Smooth muscle cell (in vitro differentiated cells): Measurements from ENCODE around the gene RBCK1. TPM values are rescaled to one million over a fixed set of nuclear protein-coding genes. Genes with fewer than 3 reads are reported as not detected.

ENCODE experiments used
- DNase-seq: peaks from one replicate; lab custom pipeline; 2025; ENCODE audit not compliant: unreplicated experiment; lab: John Stamatoyannopoulos, UW
- H2AFZ ChIP-seq: fragments of 200-600 bp; sonication (generic); 2 replicates; pipeline ENCODE4 v1.6.0; 2016; ENCODE audit warnings: antibody characterized with exemption, low read depth, mild to moderate bottlenecking
- H3F3A ChIP-seq: fragments of 200-600 bp; sonication (generic); 2 replicates; pipeline ENCODE4 v1.6.0; 2017; ENCODE audit warnings: antibody characterized with exemption, low read depth
- H3K27ac ChIP-seq: fragments of 200-600 bp; sonication (generic); 2 replicates; pipeline ENCODE4 v1.5.1; 2016; ENCODE audit warnings: low read depth, mild to moderate bottlenecking
- H3K27me3 ChIP-seq: fragments of 200-600 bp; sonication (generic); 2 replicates; pipeline ENCODE4 v1.6.1; 2016; ENCODE audit warnings: low read depth, mild to moderate bottlenecking
- H3K36me3 ChIP-seq: fragments of 200-600 bp; sonication (generic); 2 replicates; pipeline ENCODE4 v1.5.1; 2016; ENCODE audit warnings: low read depth
- H3K4me1 ChIP-seq: fragments of 200-600 bp; sonication (generic); 2 replicates; pipeline ENCODE4 v1.5.1; 2016; ENCODE audit warnings: low read depth
- H3K4me2 ChIP-seq: fragments of 200-600 bp; sonication (generic); 2 replicates; pipeline ENCODE4 v1.6.0; 2016; ENCODE audit warnings: mild to moderate bottlenecking
- H3K4me3 ChIP-seq: fragments of 200-600 bp; sonication (generic); 2 replicates; pipeline ENCODE4 v1.5.1; 2016; ENCODE audit warnings: mild to moderate bottlenecking
- H3K79me2 ChIP-seq: fragments of 200-600 bp; sonication (generic); 2 replicates; pipeline ENCODE4 v1.6.0; 2016; ENCODE audit warnings: low read depth, mild to moderate bottlenecking
- H3K9ac ChIP-seq: fragments of 200-600 bp; sonication (generic); 2 replicates; pipeline ENCODE4 v1.6.0; 2016; ENCODE audit warnings: low read depth
- H3K9me3 ChIP-seq: fragments of 200-600 bp; sonication (generic); replicated peaks from 2 replicates; pipeline ENCODE4 v1.5.1; 2016; ENCODE audit warnings: low read depth
- H4K20me1 ChIP-seq: fragments of 200-600 bp; sonication (generic); 2 replicates; pipeline ENCODE4 v1.6.0; 2016; ENCODE audit warnings: low read depth
- WGBS: methylation state at CpG from one replicate; pipeline ENCODE4 v1.1.7; 2016; ENCODE audit warnings: low lambda C conversion rate; 5-methylcytosine and 5-hydroxymethylcytosine counted together
- polyA plus RNA-seq: library from polyadenylated mRNA; unstranded; fragments of >200 nt; fragmentation: Nextera tagmentation; extraction: Ambion mirVana; gene quantifications from 2 replicates; pipeline ENCODE4 v1.2.1, GENCODE V29; 2016
- total RNA-seq: library from RNA; depleted of rRNA; stranded (reverse); fragments of >200 nt; gene quantifications from 2 replicates; pipeline ENCODE4 v1.2.3, GENCODE V29; 2014
- TF ChIP-seq, protein P1 (sequence below): fragments of 200-600 bp; sonication (generic); IDR thresholded peaks from 2 replicates; pipeline ENCODE4 v1.5.1; 2017; ENCODE audit warnings: borderline replicate concordance, mild to moderate bottlenecking, antibody characterized with exemption; ENCODE audit not compliant: insufficient read depth, poor library complexity, severe bottlenecking

RBCK1 gene
- total and polyA plus RNA-seq, 2 experiments from 2014 or later, result 43.0 to 53.9 TPM

GRCh38 chr20:380763-381580 lies 27.1 kb upstream of the RBCK1 start:
- Histone ChIP-seq H3K27me3 (no peaks in the 10 kb centered on the region), H2AFZ (peak overlapping the region; percentile 23), H3K4me3 (peak overlapping the region; percentile 50), H3K9ac (peak overlapping the region; percentile 37), H3K27ac (no peak overlapping the region), H3K9me3 (no peaks in the 10 kb centered on the region), H4K20me1 (peaks cover 26% of the 10 kb centered on the region), H3K4me2 (peak overlapping the region; percentile 94), H3F3A (peaks cover 17% of the 10 kb centered on the region), H3K4me1 (no peaks in the 10 kb centered on the region), H3K79me2 (peaks cover 27% of the 10 kb centered on the region), H3K36me3 (no peaks in the 10 kb centered on the region)
- no peak for DNase-seq
- under 1% methylated on average over 63 of the region's 93 CpGs for WGBS
- TF ChIP-seq, protein P1, sequence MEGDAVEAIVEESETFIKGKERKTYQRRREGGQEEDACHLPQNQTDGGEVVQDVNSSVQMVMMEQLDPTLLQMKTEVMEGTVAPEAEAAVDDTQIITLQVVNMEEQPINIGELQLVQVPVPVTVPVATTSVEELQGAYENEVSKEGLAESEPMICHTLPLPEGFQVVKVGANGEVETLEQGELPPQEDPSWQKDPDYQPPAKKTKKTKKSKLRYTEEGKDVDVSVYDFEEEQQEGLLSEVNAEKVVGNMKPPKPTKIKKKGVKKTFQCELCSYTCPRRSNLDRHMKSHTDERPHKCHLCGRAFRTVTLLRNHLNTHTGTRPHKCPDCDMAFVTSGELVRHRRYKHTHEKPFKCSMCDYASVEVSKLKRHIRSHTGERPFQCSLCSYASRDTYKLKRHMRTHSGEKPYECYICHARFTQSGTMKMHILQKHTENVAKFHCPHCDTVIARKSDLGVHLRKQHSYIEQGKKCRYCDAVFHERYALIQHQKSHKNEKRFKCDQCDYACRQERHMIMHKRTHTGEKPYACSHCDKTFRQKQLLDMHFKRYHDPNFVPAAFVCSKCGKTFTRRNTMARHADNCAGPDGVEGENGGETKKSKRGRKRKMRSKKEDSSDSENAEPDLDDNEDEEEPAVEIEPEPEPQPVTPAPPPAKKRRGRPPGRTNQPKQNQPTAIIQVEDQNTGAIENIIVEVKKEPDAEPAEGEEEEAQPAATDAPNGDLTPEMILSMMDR, result no peak

GRCh38 chr20:381581-382290 lies 26.4 kb upstream of the RBCK1 start:
- TF ChIP-seq, protein P1, result no peak
- Histone ChIP-seq H3K27ac (peak overlapping the region; percentile 12), H3F3A (peaks cover 11% of the 10 kb centered on the region)

GRCh38 chr20:382291-383115 lies 25.6 kb upstream of the RBCK1 start:
- H3K9me3 ChIP-seq, result no peaks in the 10 kb centered on the region
- H3K9ac ChIP-seq, result no peak overlapping the region
- DNase-seq, result no peak
- H2AFZ ChIP-seq, result no peak overlapping the region
- H4K20me1 ChIP-seq, result peaks cover 26% of the 10 kb centered on the region
- H3F3A ChIP-seq, result peaks cover 8% of the 10 kb centered on the region
- TF ChIP-seq, protein P1, result no peak
- H3K4me1 ChIP-seq, result no peaks in the 10 kb centered on the region
- peak overlapping the region; percentile 94 for H3K4me2 ChIP-seq
- 55% methylated on average over 8 of the region's 8 CpGs for WGBS
- H3K27me3 ChIP-seq, result no peaks in the 10 kb centered on the region
- peaks cover 41% of the 10 kb centered on the region for H3K79me2 ChIP-seq
- no peaks in the 10 kb centered on the region for H3K36me3 ChIP-seq
- peak overlapping the region; percentile 50 for H3K4me3 ChIP-seq
- H3K27ac ChIP-seq, result peak overlapping the region; percentile 12

More at GRCh38 chr20:381581-382290, 26.4 kb upstream of the RBCK1 start:
- Histone ChIP-seq H3K4me1 (no peaks in the 10 kb centered on the region), H3K9me3 (no peaks in the 10 kb centered on the region), H3K27me3 (no peaks in the 10 kb centered on the region), H3K4me2 (peak overlapping the region; percentile 94), H3K4me3 (peak overlapping the region; percentile 50), H3K36me3 (no peaks in the 10 kb centered on the region), H3K9ac (peak overlapping the region; percentile 37), H3K79me2 (peaks cover 35% of the 10 kb centered on the region), H4K20me1 (peaks cover 26% of the 10 kb centered on the region), H2AFZ (peak overlapping the region; percentile 23)
- DNase-seq, result peak; percentile 55
- WGBS, result 6% methylated on average over 21 of the region's 49 CpGs
